HL-60 (cell line): ENCODE measurements around the gene ITGAD.

Experiments
- CTCF ChIP-seq: IDR thresholded peaks from one replicate; pipeline ENCODE4 v1.5.1; 2011; ENCODE audit warnings: low read length, control low read depth, inconsistent platforms; ENCODE audit not compliant: insufficient read depth
- POLR2AphosphoS5 ChIP-seq: IDR thresholded peaks from 2 replicates; pipeline ENCODE4 v1.6.1; 2012; ENCODE audit warnings: low read depth

GRCh38 chr16:31412750-31413149 is 19.6 kb downstream of the ITGAD start:
- TF ChIP-seq CTCF (no peak), POLR2AphosphoS5 (no peak)
